Caki2 (cell line): Measurements from ENCODE around the gene SUGCT. TPM values are rescaled to one million over a fixed set of nuclear protein-coding genes. Genes with fewer than 3 reads are reported as not detected.

Experiments used
- DNase-seq: peaks from one replicate; pipeline ENCODE4 v3.0.0-alpha.2; 2015; ENCODE audit warnings: low read depth
- in situ Hi-C: cut with HindIII; loops from 2 replicates; pipeline ENCODE4 v1.10.0; 2016; ENCODE audit warnings: low sequenced_read_pairs, low pct_unique_long_range_greater_than_20kb, mixed read lengths
- total RNA-seq: library from RNA; depleted of rRNA; stranded (reverse); fragments of >200 nt; shearing (Covaris generic); gene quantifications from 2 replicates; pipeline ENCODE4 v1.2.3, GENCODE V29; 2014; ENCODE audit warnings: low replicate concordance

Gene SUGCT
- total RNA-seq, 1 experiment from 2014 or later = 9.7 TPM

GRCh38 chr7:40805361-40805760, 670.6 kb downstream of the SUGCT start:
- DNase-seq = no peak

GRCh38 chr7:40808378-40808942, 673.7 kb downstream of the SUGCT start:
- peak; percentile 64 for DNase-seq
- in situ Hi-C loops = no loop called here

More at GRCh38 chr7:40805361-40805760, 670.6 kb downstream of the SUGCT start:
- in situ Hi-C loops = no loop called here

DNA sequence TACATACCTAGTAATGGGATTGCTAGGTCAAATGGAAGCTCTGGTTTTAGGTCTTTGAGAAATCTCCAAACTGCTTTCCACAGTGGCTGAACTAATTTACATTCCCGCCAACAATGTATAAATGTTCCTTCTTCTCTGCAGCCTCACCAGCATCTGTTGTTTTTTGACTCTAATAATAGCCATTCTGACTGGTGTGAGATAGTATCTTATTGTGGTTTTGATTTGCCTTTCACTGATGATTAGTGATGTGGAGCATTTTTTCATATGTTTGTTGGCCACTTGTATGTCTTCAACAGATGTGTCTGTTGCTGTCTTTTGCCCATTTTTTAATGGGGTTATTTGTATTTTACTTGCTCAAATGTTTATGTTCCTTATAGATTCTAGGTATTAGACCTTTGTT, 675.5 kb downstream of the SUGCT start:
- DNase-seq = no peak
- in situ Hi-C loops = no loop called here

DNA sequence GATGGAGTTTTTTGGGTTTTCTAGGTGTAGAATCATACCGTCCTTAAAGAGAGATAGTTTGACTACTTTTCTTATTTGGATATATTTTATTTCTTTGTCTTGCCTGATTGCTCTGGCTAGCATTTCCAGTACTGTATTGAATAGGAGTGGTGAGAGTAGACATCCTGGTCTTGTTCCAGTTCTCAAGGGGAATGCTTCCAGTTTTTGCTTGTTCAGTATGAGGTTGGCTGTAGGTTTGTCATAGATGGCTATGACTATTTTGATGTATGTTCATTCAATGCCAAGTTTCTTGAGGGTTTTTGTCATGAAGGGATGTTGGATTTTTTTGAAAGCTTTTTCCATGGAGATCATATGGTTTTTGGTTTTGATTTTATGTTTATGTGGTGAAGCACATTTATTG, 676.9 kb downstream of the SUGCT start:
- no peak for DNase-seq
- in situ Hi-C loops = no loop called here

GRCh38 chr7:40815022-40815421, 680.2 kb downstream of the SUGCT start:
- in situ Hi-C loops = no loop called here
- no peak for DNase-seq

- no peak for DNase-seq
- in situ Hi-C loops = no loop called here
These were observed 680.7 kb downstream of the SUGCT start for GRCh38 chr7:40815512-40815911.

GRCh38 chr7:40822861-40823260, 688.1 kb downstream of the SUGCT start:
- DNase-seq = no peak
- in situ Hi-C loops = no loop called here

GRCh38 chr7:40824461-40824860, 689.7 kb downstream of the SUGCT start:
- DNase-seq = no peak
- in situ Hi-C loops = no loop called here

DNA sequence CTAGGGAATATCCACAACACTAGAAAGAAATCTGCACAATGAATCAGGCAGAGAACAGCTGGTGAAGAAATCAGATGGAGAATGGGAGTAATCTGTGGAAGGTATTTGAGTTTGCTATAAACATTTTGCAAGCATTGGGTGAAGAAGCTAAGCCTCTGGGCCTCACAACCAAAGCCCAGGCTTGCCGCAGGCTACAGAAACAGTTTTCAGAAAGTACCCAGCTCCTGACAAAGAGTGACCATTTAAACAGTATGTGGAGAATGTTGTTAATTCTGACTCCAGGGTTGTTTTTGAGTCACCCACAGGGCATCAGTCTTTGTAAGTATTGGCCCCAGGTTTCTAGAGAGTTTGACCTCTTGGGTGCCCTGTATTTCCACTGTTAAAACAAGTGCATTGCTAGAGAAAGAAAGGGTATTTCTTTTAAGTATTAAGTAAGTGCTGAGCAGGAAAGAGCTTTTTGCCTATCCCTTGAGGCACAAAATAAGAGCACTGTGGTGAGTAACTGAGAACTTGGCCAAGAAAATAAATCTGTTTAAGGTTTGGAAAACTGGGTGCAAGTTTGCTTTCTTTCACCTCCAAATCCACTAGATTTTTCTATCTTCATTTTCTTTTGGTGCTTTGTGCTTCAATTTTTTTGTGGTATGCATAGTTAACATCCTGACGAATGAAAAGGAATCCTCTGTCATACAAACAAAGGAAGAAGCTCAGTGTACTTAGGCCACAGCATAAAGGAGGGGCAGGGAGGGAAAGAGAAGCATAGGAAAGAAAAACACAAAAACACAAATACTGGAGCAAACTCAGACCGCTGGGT, 691.8 kb downstream of the SUGCT start:
- DNase-seq = no peak
- in situ Hi-C loops = no loop called here

GRCh38 chr7:40827222-40828085, 692.6 kb downstream of the SUGCT start:
- in situ Hi-C loops = no loop called here
- peak; percentile 39 for DNase-seq

DNA sequence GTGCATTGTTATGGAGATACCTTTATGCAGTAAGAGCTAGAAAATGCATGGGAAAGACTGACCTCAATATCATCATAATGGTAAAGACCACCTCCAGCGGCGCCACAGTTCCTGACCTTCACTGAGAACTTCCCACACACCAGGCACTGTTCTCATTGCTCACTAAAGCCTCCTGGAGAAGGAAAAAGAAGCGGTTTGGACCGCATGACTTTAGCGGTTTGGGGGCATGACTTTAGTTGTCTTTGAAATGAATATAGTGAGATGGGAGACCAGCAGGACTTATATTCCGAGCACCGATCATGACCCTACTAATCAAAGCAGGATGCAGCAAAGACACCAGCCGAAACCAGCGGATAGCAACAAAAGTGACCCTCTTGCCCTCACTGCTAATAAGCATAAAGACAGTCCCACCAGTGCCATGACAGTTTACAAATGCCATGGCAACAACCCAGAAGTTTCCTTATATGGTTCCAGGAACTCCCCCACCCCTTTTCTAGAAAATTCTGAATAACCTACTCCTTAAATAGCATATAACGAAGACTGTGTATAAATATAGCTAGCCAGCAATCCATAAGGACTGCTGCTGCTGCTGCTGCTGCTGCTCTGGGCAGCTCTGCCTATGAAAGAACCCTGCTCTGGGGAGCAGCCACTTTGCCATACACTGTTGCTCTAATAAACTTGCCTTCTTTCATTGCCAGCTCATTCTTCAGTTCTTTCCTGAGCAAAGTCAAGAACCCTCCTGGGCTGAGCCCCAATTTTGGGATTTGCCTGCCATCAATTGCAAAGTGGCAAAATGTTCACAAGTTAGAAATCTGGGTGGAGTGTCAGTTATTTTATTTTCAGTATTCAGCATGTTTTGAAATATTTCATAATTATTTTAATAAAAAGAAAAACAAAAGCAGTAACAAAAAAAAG, 694.1 kb downstream of the SUGCT start:
- DNase-seq = no peak

DNA sequence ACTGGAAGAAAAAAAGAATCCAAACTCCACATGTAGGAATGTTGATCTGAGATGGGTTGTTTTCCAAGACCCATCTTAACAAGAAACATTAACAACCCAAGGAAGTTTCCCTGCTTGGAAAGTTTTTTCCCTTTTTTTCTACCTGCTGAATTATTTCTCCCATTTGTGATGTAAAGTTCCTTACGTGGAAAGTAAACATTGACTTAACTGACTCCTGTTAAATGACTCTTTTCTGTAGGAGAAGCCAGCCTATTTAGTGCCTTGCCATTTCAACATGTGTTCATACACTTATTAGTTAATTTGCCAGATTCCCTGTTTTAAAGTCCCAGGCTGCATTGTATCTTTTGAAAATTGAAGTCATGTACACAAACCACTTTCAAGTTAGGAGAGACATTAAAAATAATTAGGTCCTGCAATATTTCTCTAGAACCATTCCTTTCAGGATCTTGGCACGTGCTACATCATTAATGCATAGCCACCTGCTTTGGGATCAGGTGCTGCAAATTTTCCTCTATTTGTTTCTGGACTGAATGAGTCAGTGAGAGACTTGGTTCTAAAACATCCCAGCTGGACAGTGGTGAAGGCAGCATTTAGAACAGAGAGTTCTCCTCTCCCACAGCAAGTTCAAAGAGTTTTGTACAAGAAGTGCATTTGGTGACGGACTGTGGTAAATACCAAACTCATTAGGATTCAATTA, 698.5 kb downstream of the SUGCT start:
- in situ Hi-C loops = no loop called here
- DNase-seq = no peak

More for the DNA sequence above, 694.1 kb downstream of the SUGCT start:
- in situ Hi-C loops = no loop called here

DNA sequence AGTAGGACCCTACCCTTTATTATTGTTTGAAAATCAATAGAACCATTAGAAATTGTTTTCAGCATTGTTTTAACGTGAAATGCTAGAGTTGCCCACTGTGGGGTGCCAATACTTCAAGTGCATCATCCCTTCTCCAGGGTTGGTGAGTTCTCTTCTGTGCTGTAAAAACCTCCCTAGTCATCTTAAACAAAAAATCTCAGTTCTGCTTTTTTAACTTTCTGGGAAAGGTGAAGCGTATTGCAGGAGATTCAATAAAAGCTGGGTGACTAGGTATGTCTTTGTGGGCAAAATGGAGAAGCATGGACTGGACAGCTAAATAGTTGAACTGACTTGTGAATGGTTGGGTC, 699.1 kb downstream of the SUGCT start:
- in situ Hi-C loops = no loop called here
- DNase-seq = peak; percentile 40

- in situ Hi-C loops = no loop called here
- DNase-seq = peak; percentile 22
These were observed 701.4 kb downstream of the SUGCT start for GRCh38 chr7:40836218-40836617.

GRCh38 chr7:40839881-40840280, 705.1 kb downstream of the SUGCT start:
- peak; percentile 61 for DNase-seq
- in situ Hi-C loops = no loop called here

DNA sequence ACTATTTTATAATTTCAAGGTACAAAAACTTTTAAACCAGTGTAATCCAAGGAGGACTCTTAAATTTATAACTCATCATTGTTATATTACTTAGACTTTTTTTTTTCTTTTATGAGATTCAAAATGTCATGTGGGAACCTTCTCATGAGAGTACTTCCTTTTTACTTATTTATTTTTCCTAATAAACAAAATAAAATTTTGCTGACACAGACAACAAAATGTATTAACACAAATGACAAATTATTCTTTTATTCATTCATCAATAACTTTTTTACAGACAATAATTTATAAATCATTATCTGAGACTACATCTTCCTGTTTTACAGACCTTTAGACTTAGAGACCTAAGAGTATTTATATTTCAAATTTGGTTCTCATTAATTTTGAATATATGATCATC, 706.2 kb downstream of the SUGCT start:
- in situ Hi-C loops = no loop called here
- no peak for DNase-seq

DNA sequence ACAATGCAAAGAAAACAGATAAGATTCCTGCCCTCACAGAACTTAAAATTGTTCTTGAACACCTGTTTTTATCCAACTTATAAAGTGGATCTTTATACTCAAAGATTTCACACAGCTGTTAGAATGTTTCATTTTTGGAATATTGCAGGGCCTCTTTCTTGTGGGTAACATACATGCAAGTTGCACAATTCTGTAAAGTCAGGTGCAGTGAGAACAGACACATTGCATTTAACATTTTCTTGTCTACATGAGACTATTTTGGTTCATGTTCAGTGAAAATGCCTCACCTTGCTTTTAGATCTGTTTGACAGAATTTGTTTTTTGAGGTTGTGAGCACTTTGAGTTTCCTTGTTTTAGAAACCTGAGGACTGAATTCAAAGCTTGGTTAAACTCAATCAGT, 707.8 kb downstream of the SUGCT start:
- in situ Hi-C loops = no loop called here
- DNase-seq = no peak
